Stimulated activated CD4-positive, alpha-beta T cell treated with anti-CD3 and anti-CD28 coated beads, Interleukin-15, amount 100 ng/mL, for 24 hours (primary cell): Measurements from ENCODE around the gene PAX2.

Source experiments
- DNase-seq: peaks from one replicate; pipeline ENCODE4 v3.0.0-alpha.2; 2020

The PAX2 gene

DNA sequence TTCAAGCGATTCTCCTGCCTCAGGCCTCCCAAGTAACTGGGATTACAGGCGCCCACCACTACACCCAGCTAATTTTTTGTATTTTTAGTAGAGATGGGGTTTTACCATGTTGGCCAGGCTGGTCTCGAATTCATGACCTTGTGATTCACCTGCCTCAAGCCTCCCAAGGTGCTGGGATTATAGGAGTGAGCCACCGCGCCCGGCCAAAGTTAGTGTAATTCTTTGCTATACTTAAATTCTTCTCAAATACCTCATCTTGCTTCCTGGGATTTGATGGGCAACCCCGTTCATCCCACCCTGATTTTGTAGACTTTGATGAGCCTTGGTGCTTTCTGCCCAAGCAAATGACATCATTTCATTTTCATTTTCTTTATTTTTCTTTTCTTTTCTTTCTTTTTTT, 54.5 kb downstream of the PAX2 start:
- DNase-seq, result no peak

DNA sequence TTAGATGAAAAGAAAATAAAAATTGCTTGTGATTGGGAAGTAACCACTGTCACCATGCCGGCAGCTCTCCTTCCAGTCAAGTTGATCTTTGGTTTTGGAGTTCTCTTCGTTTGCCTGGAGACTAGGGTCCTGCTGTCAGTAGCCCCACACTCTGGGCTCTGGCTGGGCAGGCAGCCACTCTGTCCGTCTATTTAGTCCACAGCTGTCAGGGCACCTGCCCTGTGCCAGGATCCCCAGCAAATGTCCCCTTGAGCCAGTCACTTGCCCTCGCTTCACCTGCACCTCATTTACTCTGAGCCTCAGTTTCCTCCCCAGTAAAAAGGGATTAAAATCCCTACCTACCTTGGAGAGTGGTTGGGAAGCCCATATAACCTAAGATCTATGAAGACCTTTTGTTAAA, 55.5 kb downstream of the PAX2 start:
- no peak for DNase-seq

DNA sequence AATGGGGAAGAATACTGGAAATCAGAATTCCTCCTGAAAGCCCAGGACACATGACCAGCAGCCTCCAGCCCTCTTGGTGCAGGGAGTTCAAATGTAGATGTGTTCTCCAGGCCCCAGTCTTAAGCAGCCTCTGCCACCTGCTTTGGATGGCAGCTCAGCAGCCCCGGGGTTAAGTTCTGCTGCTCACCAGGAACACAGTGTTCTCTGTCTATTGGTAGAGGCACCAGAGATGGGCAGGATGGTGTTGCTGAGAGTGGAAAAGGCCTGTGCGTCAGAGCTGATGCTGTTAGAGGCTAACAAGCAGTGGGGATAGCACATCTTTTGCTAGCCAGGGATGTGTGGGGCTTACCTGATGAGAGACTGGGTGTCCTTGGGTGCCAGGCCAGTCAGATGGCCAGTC, 56.8 kb downstream of the PAX2 start:
- no peak for DNase-seq

DNA sequence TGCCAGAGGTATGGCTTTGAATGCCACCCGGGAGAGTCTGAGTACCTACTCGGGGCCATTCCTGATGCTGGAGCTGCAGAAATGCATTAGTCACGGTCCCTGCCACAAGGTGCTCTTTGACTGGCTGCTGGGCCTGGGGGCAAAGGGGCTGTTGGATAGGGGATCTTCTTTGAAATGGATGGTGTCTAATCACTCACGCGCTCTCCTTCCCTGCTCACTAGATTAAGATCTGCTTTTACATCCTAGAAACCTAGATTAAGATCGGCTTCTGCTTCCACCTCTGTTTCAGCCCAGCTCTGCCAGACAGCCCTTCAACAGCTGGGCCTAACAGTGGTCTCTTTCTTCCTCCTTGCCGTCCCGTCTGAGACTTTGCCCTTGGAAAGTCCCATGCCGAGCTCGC, 57.2 kb downstream of the PAX2 start:
- DNase-seq, result no peak

DNA sequence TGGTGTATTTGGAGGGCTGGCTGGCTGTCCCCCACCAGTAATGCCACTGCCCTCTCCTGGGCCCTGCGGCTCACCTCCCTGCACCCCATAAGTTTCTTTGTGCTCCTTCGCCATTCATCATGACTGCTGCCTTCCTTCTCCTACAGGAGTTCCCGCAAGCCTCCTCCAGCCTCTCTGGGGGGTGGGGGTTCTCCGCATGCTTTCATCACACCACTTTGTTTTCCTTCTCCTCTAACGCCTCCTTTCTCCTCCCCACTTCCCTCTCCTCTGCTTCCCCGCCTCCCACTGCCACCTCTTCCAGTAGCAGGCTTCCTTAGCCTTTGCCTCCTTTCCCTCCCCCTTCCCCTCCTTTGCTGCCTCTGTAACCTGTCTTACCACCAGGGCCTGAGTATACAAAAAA, 58.1 kb downstream of the PAX2 start:
- no peak for DNase-seq

DNA sequence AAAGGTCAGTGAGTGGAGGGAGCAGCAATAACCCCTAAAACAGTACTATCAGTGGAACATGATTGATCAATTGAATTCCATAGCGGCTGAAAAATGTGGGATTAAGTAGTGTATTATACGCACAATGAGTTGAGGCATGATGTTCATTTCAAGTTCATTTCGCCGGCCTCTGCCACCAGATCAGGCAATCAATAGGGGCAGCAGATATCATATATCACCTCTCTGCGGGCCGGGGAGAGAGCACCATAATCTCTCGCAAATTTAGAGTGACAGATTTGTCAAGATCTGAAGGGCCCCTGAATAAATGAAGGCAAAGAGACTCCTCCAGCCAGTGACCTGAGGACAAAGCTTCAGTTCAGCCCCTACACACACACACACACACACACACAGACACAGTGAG, 58.5 kb downstream of the PAX2 start:
- DNase-seq, result no peak

DNA sequence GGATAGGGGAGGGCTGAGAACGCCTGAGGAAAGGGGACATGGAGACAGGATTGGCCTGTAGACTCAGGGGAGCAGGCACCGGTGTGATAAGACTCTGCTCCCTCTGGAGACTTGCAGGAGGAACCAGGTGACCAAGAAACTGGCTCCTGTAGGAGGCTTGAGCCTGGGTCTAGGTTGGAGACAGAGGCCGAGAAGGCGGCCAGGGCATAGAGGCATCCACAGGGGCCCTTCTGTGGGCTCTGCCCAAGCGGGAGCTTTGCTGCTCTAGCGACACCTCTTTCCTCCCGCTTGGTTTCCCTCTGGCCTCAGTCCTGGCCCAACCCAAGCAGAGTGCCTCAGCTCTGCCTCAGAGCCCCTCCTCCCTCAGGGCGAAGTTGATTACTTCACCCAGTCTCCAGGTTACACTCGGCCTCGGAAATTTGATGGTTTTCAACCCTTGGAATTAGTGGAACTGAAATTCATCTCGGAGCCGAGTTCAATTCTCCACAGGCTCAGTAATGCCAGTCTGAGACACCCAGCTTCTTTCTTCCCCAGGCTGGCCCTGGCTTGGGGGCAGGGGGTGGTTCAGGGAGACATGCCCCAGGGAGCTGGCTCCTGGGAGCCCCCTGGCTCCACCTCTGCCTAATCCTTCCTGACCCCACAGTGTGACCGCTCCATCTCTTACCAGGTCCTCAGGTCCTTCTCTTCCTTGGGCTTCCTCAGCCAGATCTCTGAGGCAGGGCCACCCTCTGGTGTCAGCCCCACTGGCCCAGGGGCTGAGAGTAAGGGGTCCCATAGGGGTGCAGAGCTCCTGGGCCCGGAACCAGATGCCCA, 60.4 kb downstream of the PAX2 start:
- DNase-seq, result no peak

DNA sequence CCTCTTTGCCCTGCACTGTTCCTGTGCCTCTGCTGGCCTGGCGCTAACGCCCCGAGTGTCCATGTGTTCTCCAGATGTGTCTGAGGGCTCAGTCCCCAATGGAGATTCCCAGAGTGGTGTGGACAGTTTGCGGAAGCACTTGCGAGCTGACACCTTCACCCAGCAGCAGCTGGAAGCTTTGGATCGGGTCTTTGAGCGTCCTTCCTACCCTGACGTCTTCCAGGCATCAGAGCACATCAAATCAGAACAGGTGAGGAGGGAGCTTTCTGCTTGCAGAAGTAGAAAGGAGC, 60.9 kb downstream of the PAX2 start:
- no peak for DNase-seq

DNA sequence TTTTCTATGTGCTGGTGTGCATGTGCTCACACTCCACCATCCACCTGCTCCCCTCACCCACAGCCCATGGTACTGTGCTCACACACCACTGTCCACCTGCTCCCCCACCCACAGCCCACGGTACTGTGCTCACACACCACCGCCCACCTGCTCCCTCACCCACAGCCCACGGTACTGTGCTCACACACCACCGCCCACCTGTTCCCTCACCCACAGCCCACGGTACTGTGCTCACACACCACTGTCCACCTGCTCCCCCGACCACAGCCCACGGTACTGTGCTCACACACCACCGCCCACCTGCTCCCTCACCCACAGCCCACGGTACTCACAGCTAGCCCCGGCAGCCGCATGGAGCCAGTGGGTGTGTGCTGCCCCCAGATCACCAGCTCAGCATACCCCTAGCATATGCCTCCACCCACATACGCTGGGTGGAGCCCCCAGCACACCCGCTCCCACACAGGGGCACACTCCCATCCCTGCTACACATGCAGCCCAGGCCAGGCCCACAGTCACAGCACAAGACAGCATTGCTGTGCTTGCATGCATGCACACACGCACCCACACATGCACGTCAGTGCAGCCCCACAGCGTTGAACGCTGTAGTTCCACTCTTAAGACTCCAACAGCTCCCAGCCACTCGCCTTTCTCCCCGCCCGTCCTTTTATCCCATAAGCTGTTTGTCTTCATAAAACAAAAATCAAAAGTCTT, 62.0 kb downstream of the PAX2 start:
- DNase-seq, result no peak

DNA sequence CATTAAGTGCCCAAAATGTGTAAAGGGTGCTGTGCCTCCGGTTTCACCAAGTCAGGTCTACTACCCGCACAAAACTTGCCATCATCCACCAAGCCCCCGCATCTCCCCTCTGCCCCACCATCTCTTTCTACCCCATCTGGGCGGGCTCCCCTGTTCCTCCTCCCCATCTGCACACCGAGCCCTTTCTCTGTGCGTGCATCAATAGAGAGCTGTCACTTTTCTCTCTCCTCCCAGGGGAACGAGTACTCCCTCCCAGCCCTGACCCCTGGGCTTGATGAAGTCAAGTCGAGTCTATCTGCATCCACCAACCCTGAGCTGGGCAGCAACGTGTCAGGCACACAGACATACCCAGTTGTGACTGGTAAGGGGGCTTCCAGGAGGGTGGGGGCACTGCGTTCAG, 63.5 kb downstream of the PAX2 start:
- no peak for DNase-seq

DNA sequence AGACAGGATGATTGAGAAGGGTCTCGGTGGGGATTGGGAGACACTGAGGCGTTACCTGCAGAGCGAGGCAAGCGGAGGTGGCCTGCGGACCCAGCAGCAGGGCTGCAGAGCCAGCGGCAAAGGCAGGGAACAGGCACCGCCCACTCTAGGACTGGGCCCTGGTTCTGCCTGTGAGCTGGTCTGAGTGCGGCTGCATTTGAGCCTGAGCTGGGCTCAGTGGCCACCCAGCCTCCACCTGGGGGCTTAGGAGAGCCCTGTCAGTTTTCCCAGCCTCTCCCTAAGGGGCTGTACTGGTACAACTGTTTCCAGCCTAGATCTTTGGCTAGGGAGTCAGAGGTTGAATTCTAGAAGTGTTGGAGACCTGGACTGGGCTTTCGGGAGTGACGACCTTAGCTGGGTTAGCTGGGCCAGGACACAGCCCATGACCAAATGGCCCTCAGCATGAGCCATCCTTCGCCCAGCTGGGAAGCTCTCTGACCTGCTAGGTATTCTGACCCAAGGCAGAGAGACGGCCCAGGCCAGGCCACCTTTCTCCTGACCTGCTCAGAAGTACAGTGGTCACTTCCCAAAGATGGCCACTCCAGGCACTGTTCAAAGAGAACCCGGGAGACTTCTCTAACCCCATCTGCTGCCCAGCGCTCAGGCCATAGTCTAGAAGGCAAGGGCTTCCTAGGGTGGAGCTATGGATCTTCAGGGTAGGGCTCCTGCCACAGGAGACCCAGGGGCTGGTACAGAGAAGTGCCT, 64.9 kb downstream of the PAX2 start:
- DNase-seq, result no peak

DNA sequence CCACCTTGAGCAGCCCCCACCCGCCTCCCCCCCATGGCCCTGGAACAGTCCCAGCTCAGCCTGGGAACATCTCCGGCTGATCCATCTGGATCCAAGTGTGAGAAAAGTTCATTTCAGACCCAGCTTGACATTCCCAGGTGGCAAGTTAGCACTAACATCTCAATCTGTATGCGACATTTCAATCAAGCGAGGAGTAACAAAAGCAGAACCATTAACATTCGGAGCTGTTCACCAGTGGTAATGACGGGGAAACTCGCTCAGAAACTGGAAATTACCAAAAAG, 65.4 kb downstream of the PAX2 start:
- DNase-seq, result no peak

DNA sequence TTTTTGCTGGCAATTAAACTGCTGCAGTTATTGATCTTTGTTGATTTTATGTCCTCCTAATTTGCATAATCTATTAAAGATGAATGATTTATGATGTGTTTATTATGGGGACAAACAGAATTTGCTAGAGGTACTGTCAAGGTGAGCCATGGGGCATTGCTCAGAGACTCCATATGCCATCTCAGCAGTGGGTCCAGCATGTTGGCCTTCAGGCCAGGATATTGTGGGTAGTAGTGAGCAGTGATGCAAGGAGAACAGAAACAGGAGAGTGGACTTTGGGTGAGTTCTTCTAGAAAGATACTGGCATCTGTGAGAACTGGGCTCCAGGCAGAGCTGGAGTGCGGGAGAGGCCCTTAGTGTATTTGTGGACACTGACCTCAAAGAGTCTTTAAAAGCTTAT, 65.9 kb downstream of the PAX2 start:
- DNase-seq, result no peak

DNA sequence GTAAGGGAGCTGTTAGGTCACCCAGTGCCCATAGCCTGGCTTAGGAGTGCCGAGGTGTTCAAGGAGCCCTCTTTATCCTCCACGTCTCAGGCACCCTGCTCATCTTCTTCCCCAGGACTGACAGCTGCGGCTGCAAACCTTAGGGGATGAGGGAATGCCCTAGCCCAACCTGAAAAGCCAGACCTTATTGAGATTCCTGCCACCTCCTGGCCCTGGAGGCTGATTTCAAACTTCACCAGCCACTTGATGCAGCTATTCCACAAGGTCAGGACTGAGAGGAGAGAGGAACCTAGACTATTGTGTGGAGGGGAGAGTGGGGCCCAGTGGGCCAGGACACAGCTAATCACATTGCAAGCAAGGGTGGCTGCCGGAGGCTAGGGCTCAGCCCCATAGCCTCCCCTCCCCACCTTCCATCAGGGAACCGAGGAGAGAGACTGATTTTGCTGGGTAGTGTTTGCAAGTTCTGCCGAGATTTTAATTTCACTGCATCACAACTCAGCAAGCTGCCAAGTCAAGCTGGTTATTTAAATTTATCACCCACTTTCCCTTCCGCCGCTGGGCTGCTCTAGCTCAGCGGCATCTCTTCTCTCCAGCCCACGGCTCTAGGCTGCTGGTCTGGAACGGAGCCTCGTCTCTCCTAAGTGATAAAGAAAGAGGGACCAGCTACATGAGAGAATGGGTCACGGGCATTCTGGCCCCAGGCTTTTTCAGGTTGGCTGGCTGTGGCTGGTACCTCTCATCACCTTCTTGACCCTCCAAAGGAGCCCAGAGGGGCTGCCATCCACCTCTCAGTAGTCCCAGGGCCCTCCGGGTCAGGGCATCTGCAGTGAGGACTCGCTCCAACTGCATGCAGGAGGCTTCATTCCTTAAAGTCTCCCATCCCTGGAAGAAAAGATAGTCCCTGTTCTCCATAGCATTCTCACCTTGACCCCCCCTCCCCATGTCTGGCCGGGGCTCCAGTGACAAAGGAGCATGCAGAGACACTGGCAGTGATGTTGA, 66.7 kb downstream of the PAX2 start:
- DNase-seq, result no peak

DNA sequence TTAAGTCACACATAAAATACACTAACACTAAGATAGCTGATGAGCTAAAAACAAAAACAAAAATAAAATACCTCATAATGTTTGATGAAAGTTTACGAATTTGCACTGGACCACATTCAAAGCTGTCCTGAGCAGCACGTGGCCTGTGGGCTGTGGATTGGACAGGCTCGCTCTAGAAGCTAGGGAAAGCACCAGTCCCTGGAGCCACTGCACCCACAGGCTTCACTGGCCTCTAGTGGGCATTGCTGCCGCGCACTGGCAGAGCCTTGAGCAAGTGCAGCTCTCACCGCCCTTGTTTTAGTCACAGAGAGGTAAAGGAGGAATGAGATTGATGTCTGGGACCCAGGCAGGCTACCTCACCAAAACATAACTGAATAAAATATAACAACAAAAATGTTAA, 67.6 kb downstream of the PAX2 start:
- DNase-seq, result no peak

DNA sequence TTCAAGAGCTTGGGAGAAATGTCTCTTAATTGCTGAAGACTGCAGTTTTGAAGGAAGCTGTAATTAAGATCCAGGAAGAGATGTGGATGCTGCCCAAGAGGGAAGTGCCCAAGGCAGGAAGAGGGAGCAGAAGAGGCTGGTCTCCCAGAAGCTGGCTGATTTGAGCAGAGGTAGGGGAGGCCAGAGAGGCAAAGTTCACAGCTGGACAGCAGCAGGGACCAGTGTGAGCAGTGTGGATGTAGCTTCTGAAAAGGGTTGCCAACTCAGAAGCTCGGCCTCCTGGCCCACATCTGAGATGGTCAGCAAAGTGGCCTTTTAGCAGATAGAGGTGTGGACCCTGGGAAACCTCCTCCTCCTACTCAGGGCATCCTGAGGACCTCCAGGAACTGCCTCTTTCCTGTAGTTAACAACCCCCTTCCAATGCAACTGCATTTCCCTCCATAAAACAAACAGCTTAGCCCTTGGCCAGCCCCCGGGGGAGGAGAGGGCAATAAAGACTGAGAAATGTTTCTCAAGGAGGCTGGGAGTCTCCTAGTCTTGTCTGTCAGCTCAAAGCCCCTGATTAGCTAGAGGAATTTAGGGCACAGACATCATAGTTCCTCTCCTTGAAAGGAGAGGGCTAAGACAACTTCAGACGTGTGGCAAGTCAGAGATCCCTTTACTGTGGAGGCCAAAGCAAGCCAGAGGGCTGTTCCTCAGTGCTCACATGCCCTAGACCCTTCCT, 69.5 kb downstream of the PAX2 start:
- DNase-seq, result no peak

DNA sequence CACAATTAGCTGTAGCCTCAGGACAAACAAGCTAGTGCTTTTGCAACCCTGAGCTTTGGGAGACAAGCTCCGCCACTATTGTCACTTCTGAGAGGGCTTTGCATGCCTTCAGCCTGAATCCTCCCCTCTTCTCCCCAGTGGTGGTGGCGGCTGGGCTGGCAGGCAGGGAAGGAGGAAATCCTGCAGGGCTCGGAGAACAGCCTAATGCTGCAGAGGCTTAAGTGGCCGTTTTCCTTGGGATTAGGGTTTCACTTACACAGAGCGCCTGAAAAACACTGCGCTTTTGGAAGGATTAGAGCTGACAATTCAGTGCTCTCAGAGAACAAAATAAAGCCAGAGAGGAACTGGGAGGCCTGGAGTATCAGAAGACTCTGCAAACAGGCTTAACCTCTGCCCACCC, 71.3 kb downstream of the PAX2 start:
- DNase-seq, result no peak

DNA sequence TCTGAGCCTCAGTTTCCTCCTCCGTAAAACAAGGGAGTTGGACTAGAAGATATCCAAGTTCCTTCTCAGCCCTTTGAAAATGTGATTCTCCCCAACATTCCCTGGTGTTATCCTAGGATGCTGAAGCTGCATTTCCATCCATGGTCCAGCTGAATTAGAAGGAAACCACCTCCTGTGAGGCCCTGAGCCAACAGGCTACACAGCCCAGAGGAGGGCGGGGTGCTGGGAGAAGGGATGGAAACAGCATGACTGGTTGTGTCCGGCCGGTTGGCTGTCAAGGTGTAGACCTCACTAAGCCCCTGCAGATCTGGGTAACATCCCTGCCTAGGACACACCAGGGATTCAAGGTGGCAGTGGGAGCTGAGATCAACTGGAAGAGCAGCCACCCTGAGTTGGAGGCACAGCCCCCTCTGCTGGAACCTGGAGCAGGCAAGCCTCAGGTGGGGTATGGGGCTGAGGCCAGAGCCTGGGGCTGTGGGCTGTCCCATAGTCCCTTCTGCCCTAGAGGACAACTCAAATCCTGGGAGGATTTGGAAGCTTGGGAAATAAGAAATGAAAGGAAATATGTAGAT, 72.0 kb downstream of the PAX2 start:
- no peak for DNase-seq

DNA sequence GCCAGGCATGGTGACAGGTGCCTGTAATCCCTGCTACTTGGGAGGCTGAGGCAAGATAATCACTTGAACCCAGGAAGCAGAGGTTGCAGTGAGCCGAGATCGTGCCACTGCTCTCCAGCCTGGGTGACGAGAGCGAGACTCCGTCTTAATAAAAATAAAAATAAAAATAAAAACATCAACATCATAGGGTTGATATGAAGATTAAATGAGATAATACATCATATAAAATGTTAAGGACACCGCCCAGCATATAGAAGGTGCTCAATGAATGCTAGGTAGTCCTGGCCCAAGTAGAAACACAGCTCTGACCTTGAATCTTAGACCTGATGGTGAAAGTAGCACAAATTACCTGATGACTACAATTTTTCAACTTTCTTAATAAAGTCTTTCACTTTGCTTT, 74.0 kb downstream of the PAX2 start:
- no peak for DNase-seq

DNA sequence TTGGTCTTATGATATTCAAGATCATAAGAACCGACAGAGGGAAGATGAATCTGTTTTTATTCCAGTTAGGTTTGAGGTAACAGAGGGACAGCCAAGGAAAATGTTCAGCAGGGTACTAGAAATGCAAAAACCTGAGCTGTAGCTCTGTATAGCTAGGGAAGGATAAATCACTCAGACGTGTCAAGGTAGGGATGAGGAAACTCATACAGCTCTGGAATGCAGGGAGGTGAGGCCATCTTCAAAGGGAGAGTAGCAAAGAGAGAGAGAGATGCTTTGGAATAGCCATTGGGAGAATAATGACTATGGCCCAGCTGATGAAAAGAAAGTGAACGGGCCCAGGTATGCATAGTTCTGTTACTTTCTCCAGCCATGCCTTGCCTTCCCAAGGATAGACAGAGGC, 77.8 kb downstream of the PAX2 start:
- DNase-seq, result no peak

DNA sequence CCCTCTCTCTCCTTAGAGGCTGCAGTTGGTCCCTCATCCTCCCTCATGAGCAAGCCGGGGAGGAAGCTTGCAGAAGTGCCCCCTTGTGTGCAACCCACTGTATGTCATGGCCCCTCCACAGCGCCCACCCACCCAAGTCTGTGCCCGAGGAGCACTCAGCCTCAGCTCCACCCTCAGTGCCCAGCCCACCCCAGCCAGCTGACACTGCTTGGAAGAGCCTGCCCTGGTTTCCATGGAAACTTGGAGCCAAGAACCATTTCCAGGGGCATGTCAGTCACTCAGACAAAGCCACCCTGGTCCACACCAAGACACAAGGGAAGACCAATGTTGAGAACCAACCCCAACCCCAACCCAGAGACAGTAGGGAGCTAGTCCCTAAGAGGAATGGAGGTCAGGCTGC, 79.5 kb downstream of the PAX2 start:
- DNase-seq, result no peak

DNA sequence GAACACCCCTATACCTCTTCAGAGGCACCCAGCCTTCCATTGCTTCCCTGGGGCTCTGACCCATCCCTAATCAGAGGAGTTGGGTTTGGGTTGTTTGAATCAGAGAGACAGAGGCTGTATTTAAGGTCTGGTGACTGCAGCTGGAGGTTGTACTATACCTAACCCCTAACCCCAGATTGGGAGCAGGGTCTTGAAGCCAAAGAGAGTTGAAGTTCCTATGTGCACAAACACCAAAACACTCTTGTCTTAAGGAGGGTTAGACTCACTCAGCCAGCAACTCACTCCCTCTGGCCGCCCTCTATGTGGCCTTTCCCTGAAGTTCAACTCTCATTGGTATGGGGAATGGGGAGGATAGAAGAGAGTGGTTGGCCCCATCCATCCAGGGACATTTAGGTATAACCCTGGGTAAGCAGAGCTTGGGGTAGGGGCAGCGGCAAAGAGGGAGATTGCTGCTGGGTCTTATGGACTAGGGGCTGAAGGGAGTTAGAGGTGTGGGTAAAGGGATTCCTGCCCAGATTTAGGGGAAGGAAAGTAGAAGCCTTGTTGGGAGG, 80.0 kb downstream of the PAX2 start:
- no peak for DNase-seq
